Measurements from ENCODE around the gene MCC.

Gene MCC

GRCh38 chr5:113264046-113264445 is 224.2 kb downstream of the MCC start:
- peak overlapping the region; percentile 61 for H3K4me2 ChIP-seq (ENCODE audit: low read depth, low read length)
- no peak overlapping the region for H3K9ac ChIP-seq (ENCODE audit: low read length)
- H2AFZ ChIP-seq (ENCODE audit: low read length), result no peak overlapping the region
- H3K4me1 ChIP-seq (ENCODE audit: low read length), result peaks cover 41% of the 10 kb centered on the region
- peaks cover 95% of the 10 kb centered on the region for H3K79me2 ChIP-seq (ENCODE audit: low read length)
- no peaks in the 10 kb centered on the region for H3K9me2 ChIP-seq (replicated peaks; ENCODE audit: insufficient read depth, low read length)
- DNase-seq, result no peak
- no peak overlapping the region for H3K4me3 ChIP-seq (ENCODE audit: low read length)
- H4K20me1 ChIP-seq (ENCODE audit: insufficient read depth, low read length), result no peaks in the 10 kb centered on the region
- H3K27ac ChIP-seq (ENCODE audit: low read length), result peak overlapping the region; percentile 87; the same call in 1 of the 2 replicates
- no peaks in the 10 kb centered on the region for H3K9me3 ChIP-seq (replicated peaks; ENCODE audit: insufficient read depth, low read length)
- H3F3A ChIP-seq (ENCODE audit: insufficient read depth, low read length), result peaks cover 36% of the 10 kb centered on the region
- TF ChIP-seq EZH2phosphoT487 (IDR thresholded peaks at IDR 0.05; ENCODE audit: low read length) (no peak), CTCF (IDR thresholded peaks at IDR 0.05; ENCODE audit: low read length) (no peak), EZH2 (optimal IDR thresholded peaks at IDR 0.05; ENCODE audit: low read depth, low read length) (no peak)
- H3K36me3 ChIP-seq (replicated peaks; ENCODE audit: insufficient read depth, low read length), result no peaks in the 10 kb centered on the region
- no peaks in the 10 kb centered on the region for H3K27me3 ChIP-seq (replicated peaks; ENCODE audit: insufficient read depth, low read length)

- peaks cover 41% of the 10 kb centered on the region for H3K4me1 ChIP-seq (ENCODE audit: low read length)
- no peak for DNase-seq
- no peak overlapping the region for H3K4me3 ChIP-seq (ENCODE audit: low read length)
- no peaks in the 10 kb centered on the region for H3K9me2 ChIP-seq (replicated peaks; ENCODE audit: insufficient read depth, low read length)
- TF ChIP-seq EZH2 (optimal IDR thresholded peaks at IDR 0.05; ENCODE audit: low read depth, low read length) (no peak), CTCF (IDR thresholded peaks at IDR 0.05; ENCODE audit: low read length) (no peak), EZH2phosphoT487 (IDR thresholded peaks at IDR 0.05; ENCODE audit: low read length) (no peak)
- H4K20me1 ChIP-seq (ENCODE audit: insufficient read depth, low read length), result no peaks in the 10 kb centered on the region
- H3F3A ChIP-seq (ENCODE audit: insufficient read depth, low read length), result peaks cover 36% of the 10 kb centered on the region
- H3K4me2 ChIP-seq (ENCODE audit: low read depth, low read length), result peak overlapping the region; percentile 61
- peaks cover 95% of the 10 kb centered on the region for H3K79me2 ChIP-seq (ENCODE audit: low read length)
- no peaks in the 10 kb centered on the region for H3K9me3 ChIP-seq (replicated peaks; ENCODE audit: insufficient read depth, low read length)
- no peak overlapping the region for H2AFZ ChIP-seq (ENCODE audit: low read length)
- H3K9ac ChIP-seq (ENCODE audit: low read length), result peak overlapping the region; percentile 22; the same call in 1 of the 2 replicates
- no peaks in the 10 kb centered on the region for H3K27me3 ChIP-seq (replicated peaks; ENCODE audit: insufficient read depth, low read length)
- H3K27ac ChIP-seq (ENCODE audit: low read length), result peak overlapping the region; percentile 87
- H3K36me3 ChIP-seq (replicated peaks; ENCODE audit: insufficient read depth, low read length), result no peaks in the 10 kb centered on the region
Observed at GRCh38 chr5:113263545-113263944, 224.7 kb downstream of the MCC start.

- H3K27ac ChIP-seq (ENCODE audit: low read length), result peak overlapping the region; percentile 87
- no peak for TF ChIP-seq EZH2phosphoT487 (IDR thresholded peaks at IDR 0.05; ENCODE audit: low read length)
- TF ChIP-seq EZH2 (optimal IDR thresholded peaks at IDR 0.05; ENCODE audit: low read depth, low read length), result no peak
- TF ChIP-seq CTCF (IDR thresholded peaks at IDR 0.05; ENCODE audit: low read length), result no peak
- H3F3A ChIP-seq (ENCODE audit: insufficient read depth, low read length), result peaks cover 36% of the 10 kb centered on the region
- peak; percentile 93 for DNase-seq
- no peaks in the 10 kb centered on the region for H4K20me1 ChIP-seq (ENCODE audit: insufficient read depth, low read length)
- H3K9ac ChIP-seq (ENCODE audit: low read length), result peak overlapping the region; percentile 22; the same call in 1 of the 2 replicates
- H3K79me2 ChIP-seq (ENCODE audit: low read length), result peaks cover 95% of the 10 kb centered on the region
- H3K4me3 ChIP-seq (ENCODE audit: low read length), result peak overlapping the region; percentile 15
- H3K27me3 ChIP-seq (replicated peaks; ENCODE audit: insufficient read depth, low read length), result no peaks in the 10 kb centered on the region
- peaks cover 41% of the 10 kb centered on the region for H3K4me1 ChIP-seq (ENCODE audit: low read length)
- H2AFZ ChIP-seq (ENCODE audit: low read length), result no peak overlapping the region
- no peaks in the 10 kb centered on the region for H3K9me3 ChIP-seq (replicated peaks; ENCODE audit: insufficient read depth, low read length)
- H3K4me2 ChIP-seq (ENCODE audit: low read depth, low read length), result peak overlapping the region; percentile 61
- no peaks in the 10 kb centered on the region for H3K36me3 ChIP-seq (replicated peaks; ENCODE audit: insufficient read depth, low read length)
- no peaks in the 10 kb centered on the region for H3K9me2 ChIP-seq (replicated peaks; ENCODE audit: insufficient read depth, low read length)
Observed at GRCh38 chr5:113262674-113263073, 225.6 kb downstream of the MCC start.

Data from MM.1S (cell line).